HEK293T (cell line): Measurements from ENCODE around the gene HSPB7.
"Not testable (repeated sequence)": the region's sequence is repeated elsewhere in the genome, so short reads cannot be mapped to it uniquely, and the experiment has no call there.

Source experiments
- CTCF ChIA-PET: fragments of 350-600 bp; formaldehyde crosslinking; extraction: SDS; loops from one replicate; lab custom pipeline; 2021; ENCODE audit warnings: antibody characterized with exemption, inconsistent platforms; lab: Yijun Ruan, JAX
- POLR2A ChIA-PET: fragments of 350-600 bp; formaldehyde crosslinking; extraction: SDS; loops from one replicate; lab custom pipeline; 2020; ENCODE audit warnings: antibody characterized with exemption, inconsistent platforms; lab: Yijun Ruan, JAX
- DNase-seq: peaks from one replicate; pipeline ENCODE4 v3.0.0; 2012; ENCODE audit warnings: mixed read lengths; ENCODE audit errors: extremely low spot score
- ARNT ChIP-seq: fragments of 450-650 bp; IDR thresholded peaks from 2 replicates; pipeline ENCODE4 v1.6.1; 2017; ENCODE audit warnings: mild to moderate bottlenecking
- BHLHE40 ChIP-seq: fragments of 450-650 bp; IDR thresholded peaks from 2 replicates; pipeline ENCODE4 v1.6.1; 2016; ENCODE audit warnings: mild to moderate bottlenecking, moderate library complexity, borderline replicate concordance
- CTBP1 ChIP-seq: fragments of 450-650 bp; IDR thresholded peaks from 2 replicates; pipeline ENCODE4 v1.6.1; 2016; ENCODE audit warnings: borderline replicate concordance
- ELF4 ChIP-seq: fragments of 450-650 bp; IDR thresholded peaks from 2 replicates; pipeline ENCODE4 v1.6.1; 2017; ENCODE audit warnings: antibody characterized with exemption
- FOXA1 ChIP-seq: fragments of 450-650 bp; IDR thresholded peaks from 2 replicates; pipeline ENCODE4 v1.6.1; 2016; ENCODE audit warnings: mild to moderate bottlenecking
- FOXK2 ChIP-seq: fragments of 450-650 bp; IDR thresholded peaks from 2 replicates; pipeline ENCODE4 v1.6.1; 2016; ENCODE audit warnings: mild to moderate bottlenecking
- FOXM1 ChIP-seq: fragments of 450-650 bp; IDR thresholded peaks from 2 replicates; pipeline ENCODE4 v1.6.1; 2017; ENCODE audit warnings: mild to moderate bottlenecking, borderline replicate concordance
- HDGF ChIP-seq: fragments of 450-650 bp; IDR thresholded peaks from 2 replicates; pipeline ENCODE4 v1.6.1; 2017; ENCODE audit warnings: antibody characterized with exemption, borderline replicate concordance
- L3MBTL2 ChIP-seq: fragments of 450-650 bp; conservative IDR thresholded peaks from 2 replicates; pipeline ENCODE4 v1.6.1; 2016; ENCODE audit warnings: mild to moderate bottlenecking
- LEF1 ChIP-seq: fragments of 450-650 bp; IDR thresholded peaks from 2 replicates; pipeline ENCODE4 v1.6.1; 2017; ENCODE audit warnings: mild to moderate bottlenecking, borderline replicate concordance
- NFRKB ChIP-seq: fragments of 450-650 bp; IDR thresholded peaks from 2 replicates; pipeline ENCODE4 v1.6.1; 2016; ENCODE audit warnings: mild to moderate bottlenecking, moderate library complexity
- PKNOX1 ChIP-seq: fragments of 450-650 bp; IDR thresholded peaks from 2 replicates; pipeline ENCODE4 v1.6.1; 2016
- SP1 ChIP-seq: fragments of 450-650 bp; IDR thresholded peaks from 2 replicates; pipeline ENCODE4 v1.6.1; 2017
- SUZ12 ChIP-seq: fragments of 450-650 bp; IDR thresholded peaks from 2 replicates; pipeline ENCODE4 v1.6.1; 2016; ENCODE audit warnings: mild to moderate bottlenecking
- TARDBP ChIP-seq: fragments of 450-650 bp; IDR thresholded peaks from 2 replicates; pipeline ENCODE4 v1.6.1; 2016
- ZNF384 ChIP-seq: fragments of 450-650 bp; IDR thresholded peaks from 2 replicates; pipeline ENCODE4 v1.6.1; 2016

Gene HSPB7

DNA sequence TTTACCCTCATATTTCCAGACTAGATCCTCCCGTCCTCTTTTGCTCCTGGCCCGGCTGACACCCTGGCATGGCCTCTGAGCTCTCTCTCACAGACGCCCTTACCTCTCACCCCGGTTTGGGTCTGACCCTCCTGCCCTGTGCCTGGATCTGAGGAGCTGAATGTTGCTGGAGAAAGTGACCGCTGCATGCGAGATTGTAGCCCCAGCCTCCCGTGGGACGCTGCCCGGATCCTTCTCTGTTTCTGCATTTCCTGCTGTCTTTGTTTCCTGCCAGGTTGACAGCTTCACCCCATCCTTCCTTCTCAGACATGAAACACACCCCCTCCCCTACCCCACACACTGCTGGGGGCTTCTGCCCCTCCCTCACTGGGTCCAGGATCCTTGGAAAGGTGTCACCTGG, 46.1 kb upstream of the HSPB7 start:
- ChIA-PET CTCF (interaction anchor here (0.7 kb wide), 1 partner anchor 226 kb away, joined by 4 read pairs; no protein-coding TSS in a partner anchor), POLR2A (no interaction called here)
- no peak for DNase-seq
- TF ChIP-seq LEF1 (no peak), FOXA1 (no peak), FOXK2 (no peak), CTBP1 (no peak), SP1 (no peak), ZNF384 (no peak), FOXM1 (no peak), ELF4 (no peak)

GRCh38 chr1:16063226-16063829, 45.5 kb upstream of the HSPB7 start:
- no peak for TF ChIP-seq PKNOX1
- TF ChIP-seq TARDBP, result no peak
- no peak for TF ChIP-seq FOXM1
- TF ChIP-seq HDGF, result no peak
- no peak for TF ChIP-seq SUZ12
- no peak for TF ChIP-seq CTBP1
- TF ChIP-seq FOXK2, result no peak
- TF ChIP-seq L3MBTL2, result no peak
- TF ChIP-seq FOXA1, result no peak
- no peak for TF ChIP-seq ZNF384
- no peak for TF ChIP-seq BHLHE40
- no peak for TF ChIP-seq ARNT
- no peak for TF ChIP-seq NFRKB
- TF ChIP-seq ELF4, result no peak
- TF ChIP-seq SP1, result no peak
- TF ChIP-seq LEF1, result no peak
- ChIA-PET POLR2A (no interaction called here), CTCF (no interaction called here)
- no peak for DNase-seq

DNA sequence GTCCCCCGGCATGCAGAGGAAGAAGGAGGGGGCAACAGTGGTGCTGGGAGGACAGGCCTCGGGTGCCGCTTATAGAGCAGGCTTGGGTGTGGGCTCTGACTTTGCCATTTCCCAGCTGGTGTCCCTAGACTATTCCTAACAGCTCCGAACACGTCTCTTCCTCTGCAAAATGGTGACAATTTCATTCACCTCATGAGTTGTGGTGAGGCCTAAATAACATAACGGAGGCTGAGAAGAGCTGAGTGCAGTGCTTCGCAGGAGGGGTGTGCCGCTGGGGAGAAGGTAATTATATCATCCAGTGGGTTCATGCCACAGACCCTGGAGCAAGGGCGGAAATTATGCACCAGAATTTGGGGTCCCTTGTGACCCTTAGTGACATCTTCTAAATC, 44.8 kb upstream of the HSPB7 start:
- DNase-seq, POLR2A ChIA-PET: not testable (repeated sequence)
- CTCF ChIA-PET, result interaction anchor here (1.4 kb wide), 1 partner anchor 11 kb away, joined by 4 read pairs; the partner anchor contains the start of gene FAM131C

DNA sequence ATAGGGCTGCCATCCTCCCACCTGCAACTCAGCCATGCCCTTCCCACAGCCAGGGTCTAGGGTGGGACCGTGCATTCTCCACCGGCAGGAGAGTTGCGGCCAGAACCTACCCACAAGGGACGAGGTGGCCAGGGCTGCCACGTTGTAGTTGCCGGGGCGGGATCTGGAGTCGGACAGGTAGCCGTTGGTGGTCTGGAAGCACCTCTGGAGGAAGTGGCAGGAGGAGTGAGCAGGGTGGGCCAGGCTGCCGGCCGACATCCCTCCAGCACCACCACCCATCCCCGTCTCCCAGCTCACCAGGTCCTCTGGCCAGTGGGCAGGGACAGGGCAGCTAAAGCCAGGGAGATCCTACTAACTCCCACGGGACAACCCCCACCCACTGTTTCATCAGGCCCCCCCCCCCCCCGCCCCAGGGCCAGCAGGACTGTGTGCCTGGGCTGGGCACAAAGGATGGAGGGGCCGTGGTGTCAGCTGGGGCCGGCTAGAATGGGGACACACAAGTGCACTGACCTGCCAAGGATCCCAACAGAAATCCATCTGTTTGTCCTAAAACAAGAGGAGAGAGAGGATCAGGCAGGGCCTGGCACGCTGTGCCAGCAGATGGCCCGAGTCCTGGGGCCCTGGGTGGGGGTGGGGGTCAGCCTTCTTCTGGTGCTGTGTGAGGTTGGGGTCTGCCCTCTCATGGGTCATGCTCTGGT, 44.3 kb upstream of the HSPB7 start:
- CTCF ChIA-PET, result interaction anchor here (1.4 kb wide), 1 partner anchor 11 kb away, joined by 4 read pairs; the partner anchor contains the start of gene FAM131C
- DNase-seq, POLR2A ChIA-PET: not testable (repeated sequence)

- ChIA-PET POLR2A (no interaction called here), CTCF (interaction anchor here (1.4 kb wide), 1 partner anchor 12 kb away, joined by 4 read pairs; the partner anchor contains the start of gene FAM131C)
- TF ChIP-seq L3MBTL2 (no peak), SUZ12 (no peak), FOXM1 (no peak), TARDBP (no peak), SP1 (no peak), HDGF (no peak), PKNOX1 (no peak), FOXA1 (no peak), ELF4 (no peak), CTBP1 (no peak), FOXK2 (no peak), ZNF384 (no peak), ARNT (no peak), BHLHE40 (no peak)
- DNase-seq, result no peak
Measured at GRCh38 chr1:16061266-16061665, 43.4 kb upstream of the HSPB7 start.

DNA sequence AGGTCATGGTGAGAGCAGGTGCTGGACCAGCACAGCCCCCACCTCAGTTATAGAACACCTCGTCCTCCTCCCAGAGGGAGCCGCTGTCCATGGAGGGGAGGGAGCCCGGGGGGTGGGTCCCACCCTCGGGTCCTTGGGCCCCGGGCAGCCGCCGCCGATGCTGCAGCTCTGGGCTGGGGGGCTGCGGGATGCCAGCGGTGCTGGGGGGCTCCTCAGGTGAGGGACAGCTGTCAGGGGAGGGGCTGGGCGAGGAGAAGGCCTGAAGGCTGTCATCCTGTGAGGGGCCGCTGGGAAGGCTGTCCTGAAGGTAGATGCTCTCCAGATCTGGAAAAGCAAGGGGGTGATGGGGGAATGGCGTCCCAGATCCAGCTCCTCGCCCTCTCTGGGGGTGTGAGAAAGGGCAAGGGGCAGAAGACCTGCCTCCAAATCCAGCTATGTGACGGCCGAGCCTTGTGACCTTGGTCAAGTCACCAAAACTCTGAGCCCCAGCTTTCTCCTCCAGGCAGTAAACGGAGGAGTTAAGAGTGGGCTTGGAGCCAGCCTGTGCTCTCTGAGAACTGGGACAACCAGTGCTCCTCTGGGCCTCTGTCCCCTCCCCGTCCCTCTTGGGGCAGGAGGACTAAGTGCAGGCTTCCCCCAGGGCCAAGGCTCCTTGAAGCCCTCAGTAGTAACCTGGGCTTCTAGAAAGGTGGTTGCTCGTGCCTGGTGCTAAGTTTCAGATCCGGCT, 40.7 kb upstream of the HSPB7 start:
- CTCF ChIA-PET, DNase-seq, POLR2A ChIA-PET: not testable (repeated sequence)

- DNase-seq, POLR2A ChIA-PET: not testable (repeated sequence)
- CTCF ChIA-PET, result interaction anchor here (0.8 kb wide), 1 partner anchor 19 kb away, joined by 4 read pairs; no protein-coding TSS in a partner anchor
Measured at GRCh38 chr1:16057314-16057915, 39.6 kb upstream of the HSPB7 start.

DNA sequence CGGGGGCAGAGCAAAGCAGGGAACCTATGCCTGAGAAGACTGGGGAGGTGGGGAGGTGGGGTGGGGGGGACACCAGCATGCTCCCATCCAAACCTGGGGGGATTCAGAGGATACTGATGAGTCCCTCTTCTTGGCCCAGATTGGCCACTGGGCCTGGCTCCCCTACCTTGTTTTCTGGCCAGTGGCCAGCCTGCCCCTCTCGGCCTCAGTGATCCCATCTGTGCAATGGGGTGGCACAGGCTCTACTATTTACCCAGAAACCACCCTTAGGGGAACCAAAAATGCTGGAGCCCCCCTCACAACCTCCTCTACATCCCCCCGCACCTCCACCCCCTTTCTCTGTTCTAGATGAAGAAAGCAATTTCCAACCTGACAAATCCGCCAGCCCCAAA, 38.7 kb upstream of the HSPB7 start:
- POLR2A ChIA-PET, DNase-seq: not testable (repeated sequence)
- CTCF ChIA-PET, result interaction anchor here (1.3 kb wide), 1 partner anchor 12 kb away, joined by 3 read pairs; no protein-coding TSS in a partner anchor
